GM23248 (cell line): ENCODE data around the gene UPP1.

Experiments
- EZH2 ChIP-seq: fragments of 200-600 bp; sonication (generic); IDR thresholded peaks from 2 replicates; pipeline ENCODE4 v1.6.1; 2018; ENCODE audit warnings: antibody characterized with exemption, mild to moderate bottlenecking; ENCODE audit not compliant: insufficient read depth, poor library complexity, severe bottlenecking
- EZH2phosphoT487 ChIP-seq: fragments of 200-600 bp; sonication (generic); IDR thresholded peaks from 2 replicates; pipeline ENCODE4 v1.6.1; 2018; ENCODE audit warnings: antibody characterized with exemption, moderate library complexity, mild to moderate bottlenecking, low read depth; ENCODE audit not compliant: insufficient read depth

- no peak for TF ChIP-seq EZH2
- no peak for TF ChIP-seq EZH2phosphoT487
Measured at GRCh38 chr7:48144291-48144768, 55.3 kb downstream of the UPP1 start.
